GM12892 (cell line): ENCODE measurements around the gene CRYGB.

Source experiments
- POLR2A ChIP-seq: IDR thresholded peaks from 2 replicates; pipeline ENCODE4 v1.6.1; 2011; ENCODE audit warnings: low read depth, low read length, control low read depth
- POLR2AphosphoS5 ChIP-seq: IDR thresholded peaks from 2 replicates; pipeline ENCODE4 v1.6.1; 2011; ENCODE audit warnings: low read depth, low read length, control low read depth
- TAF1 ChIP-seq: IDR thresholded peaks from 2 replicates; pipeline ENCODE4 v1.6.1; 2011; ENCODE audit warnings: low read depth, mild to moderate bottlenecking, control low read depth, low read length, borderline replicate concordance

GRCh38 chr2:208134928-208135586, 10.9 kb downstream of the CRYGB start:
- TF ChIP-seq POLR2A (no peak), POLR2AphosphoS5 (no peak), TAF1 (no peak)
